Panc1 (cell line): Measurements from ENCODE around the gene TRERF1. TPM values are rescaled to one million over a fixed set of nuclear protein-coding genes. Genes with fewer than 3 reads are reported as not detected.

Experiments used
- ATAC-seq: fragments of 200-7000 bp; cut with Tn5 transposase; 2 replicates; pipeline ENCODE4 v1.9.1; 2020; ENCODE audit warnings: mild to moderate bottlenecking, moderate library complexity
- BruUV-seq: library from RNA; stranded (reverse); fragments of 400-500 nt; replicated peaks from 2 replicates; lab custom pipeline; 2021; lab: Mats Ljungman, UMichigan
- CTCF ChIA-PET: fragments of 300-600 bp; sonication (Branson Sonifier 250); formaldehyde crosslinking; loops from one replicate; lab custom pipeline; 2022; ENCODE audit warnings: antibody characterized with exemption; lab: Charles Lee
- POLR2A ChIA-PET: fragments of 300-600 bp; sonication (Branson Sonifier 250); formaldehyde crosslinking; loops from one replicate; lab custom pipeline; 2022; ENCODE audit warnings: antibody characterized with exemption; lab: Charles Lee
- DNase-seq: peaks from one replicate; pipeline ENCODE4 v3.0.0-alpha.2; 2010; ENCODE audit warnings: low read depth, low spot score
- H3K27ac ChIP-seq: 2 replicates; pipeline ENCODE4 v1.5.1; 2011; ENCODE audit warnings: mild to moderate bottlenecking, low read length, inconsistent platforms
- H3K27me3 ChIP-seq: fragments of 200-500 bp; sonication (Bioruptor generic); 2 replicates; pipeline ENCODE4 v1.6.0; 2014; ENCODE audit warnings: low read length, inconsistent platforms; ENCODE audit not compliant: control insufficient read depth, insufficient read depth
- H3K36me3 ChIP-seq: fragments of 200-500 bp; sonication (Bioruptor generic); 2 replicates; pipeline ENCODE4 v1.5.1; 2014; ENCODE audit warnings: inconsistent platforms, mild to moderate bottlenecking, low read length, moderate library complexity; ENCODE audit not compliant: control insufficient read depth, insufficient read depth
- H3K4me1 ChIP-seq: 2 replicates; pipeline ENCODE4 v1.5.1; 2011; ENCODE audit warnings: inconsistent platforms, mild to moderate bottlenecking, low read length, moderate library complexity; ENCODE audit not compliant: control insufficient read depth, insufficient read depth
- H3K4me3 ChIP-seq, 2 experiments: 2 replicates each; pipeline ENCODE4 v1.5.1; 2011 to 2012; ENCODE audit warnings: low read depth in 2 of 2, low read length in 2 of 2, mild to moderate bottlenecking in 2 of 2, inconsistent platforms in 1 of 2, moderate library complexity in 1 of 2
- H3K9me3 ChIP-seq: fragments of 200-500 bp; sonication (Bioruptor generic); 2 replicates; pipeline ENCODE4 v1.5.1; 2014; ENCODE audit warnings: low read depth, mild to moderate bottlenecking, inconsistent platforms, low read length, moderate library complexity; ENCODE audit not compliant: control insufficient read depth, insufficient read depth
- CTCF ChIP-seq: fragments of 450-650 bp; IDR thresholded peaks from 2 replicates; pipeline ENCODE4 v1.5.1; 2017; ENCODE audit warnings: mild to moderate bottlenecking
- POLR2AphosphoS5 ChIP-seq: IDR thresholded peaks from 2 replicates; pipeline ENCODE4 v1.6.1; 2012; ENCODE audit warnings: mild to moderate bottlenecking, low read depth, low read length, moderate library complexity
- REST ChIP-seq, 2 experiments: IDR thresholded peaks; 2 replicates each; pipeline ENCODE4 v1.6.1; 2011 to 2012; ENCODE audit warnings: low read depth in 2 of 2, control low read depth in 1 of 2, low read length in 1 of 2, mild to moderate bottlenecking in 1 of 2, moderate library complexity in 1 of 2; ENCODE audit not compliant: insufficient read depth in 1 of 2
- SIN3A ChIP-seq: IDR thresholded peaks from 2 replicates; pipeline ENCODE4 v1.6.1; 2012; ENCODE audit warnings: low read depth, mild to moderate bottlenecking, low read length, moderate library complexity, borderline replicate concordance; ENCODE audit not compliant: insufficient read depth
- TCF7L2 ChIP-seq: IDR thresholded peaks from 2 replicates; pipeline ENCODE4 v1.6.1; 2011; ENCODE audit warnings: mild to moderate bottlenecking, low read depth, low read length, inconsistent platforms
- in situ Hi-C: cut with HindIII; loops from 2 replicates; pipeline ENCODE4 v1.10.0; 2016; ENCODE audit warnings: low sequenced_read_pairs, low pct_unique_long_range_greater_than_20kb
- intact Hi-C: fragments of 100-400 bp; cut with micrococcal nuclease; formaldehyde crosslinking; loops from one replicate; pipeline ENCODE4 v1.10.0; 2022; ENCODE audit not compliant: unreplicated experiment
- total RNA-seq: library from RNA; stranded (reverse); gene quantifications from one replicate; pipeline ENCODE4 v1.2.1, GENCODE V29; 2021; ENCODE audit not compliant: unreplicated experiment

Gene TRERF1
- total RNA-seq, 1 experiment from 2014 or later, result 30.6 TPM

GRCh38 chr6:42366011-42366705 is 85.6 kb downstream of the TRERF1 start:
- ATAC-seq (no peak), DNase-seq (no peak)
- ChIA-PET CTCF (no interaction called here), POLR2A (no interaction called here)
- intact Hi-C loops, result no loop called here
- H3K4me3 ChIP-seq, result no peak overlapping the region
- TF ChIP-seq CTCF (no peak), SIN3A (no peak), POLR2AphosphoS5 (no peak), REST (IDR thresholded peaks at IDR 0.05; ENCODE audit: insufficient read depth in 1 of 2, low read depth in 2 of 2, low read length in 1 of 2) (no peak), TCF7L2 (no peak)
- H3K9me3 ChIP-seq, result no peaks in the 10 kb centered on the region
- no peak overlapping the region for H3K27ac ChIP-seq
- no peaks in the 10 kb centered on the region for H3K27me3 ChIP-seq
- H3K36me3 ChIP-seq, result no peaks in the 10 kb centered on the region
- H3K4me1 ChIP-seq, result peaks cover 21% of the 10 kb centered on the region
- in situ Hi-C loops, result no loop called here
- BruUV-seq, result no TSS peak

- POLR2A ChIA-PET, result no interaction called here
- Histone ChIP-seq H3K36me3 (no peaks in the 10 kb centered on the region), H3K27ac (no peak overlapping the region), H3K9me3 (no peaks in the 10 kb centered on the region), H3K4me3 (no peak overlapping the region), H3K27me3 (no peaks in the 10 kb centered on the region), H3K4me1 (peaks cover 21% of the 10 kb centered on the region)
- BruUV-seq, result no TSS peak
- TF ChIP-seq POLR2AphosphoS5 (no peak), TCF7L2 (no peak), CTCF (no peak), SIN3A (no peak), REST (IDR thresholded peaks at IDR 0.05; ENCODE audit: insufficient read depth in 1 of 2, low read depth in 2 of 2, low read length in 1 of 2) (no peak)
- ATAC-seq (no peak), DNase-seq (no peak)
- intact Hi-C loops (no loop called here), in situ Hi-C loops (no loop called here)
- CTCF ChIA-PET, result no interaction called here
These were observed 86.7 kb downstream of the TRERF1 start for GRCh38 chr6:42365021-42365420.
